Endothelial cell of umbilical vein (primary cell): ENCODE measurements around the gene NRF1. TPM values are rescaled to one million over a fixed set of nuclear protein-coding genes. Genes with fewer than 3 reads are reported as not detected.

Experiments
- BruUV-seq: library from RNA; stranded (reverse); fragments of 400-500 nt; replicated peaks from 2 replicates; lab custom pipeline; 2021; lab: Mats Ljungman, UMichigan
- CTCF ChIA-PET: fragments of 300-600, 350-600 bp; sonication (Branson Sonifier 250); formaldehyde crosslinking; loops from one replicate; lab custom pipeline; 2021; ENCODE audit warnings: antibody characterized with exemption, inconsistent platforms; lab: Charles Lee
- POLR2A ChIA-PET: fragments of 300-600, 350-600 bp; sonication (Branson Sonifier 250); formaldehyde crosslinking; loops from one replicate; lab custom pipeline; 2021; ENCODE audit warnings: antibody characterized with exemption, inconsistent platforms; lab: Charles Lee
- DNase-seq: peaks from one replicate; pipeline ENCODE4 v3.0.0-alpha.2; 2011; ENCODE audit warnings: low read depth, low spot score
- FAIRE-seq: peaks from 2 replicates; lab custom pipeline; 2011; peaks lifted over from hg19 to GRCh38; lab: Jason Lieb, UNC
- H2AFZ ChIP-seq: 2 replicates; pipeline ENCODE4 v1.6.0; 2012; ENCODE audit warnings: low read depth, low read length, control low read depth, inconsistent platforms
- H3K27ac ChIP-seq: 2 replicates; pipeline ENCODE4 v1.5.1; 2011; ENCODE audit warnings: low read depth, mild to moderate bottlenecking, control low read depth, low read length, moderate library complexity; ENCODE audit not compliant: insufficient read depth
- H3K27me3 ChIP-seq, 2 experiments: 2 replicates each; pipeline versions ENCODE4 v1.6.0 to v1.6.1; 2011; ENCODE audit warnings: low read length in 2 of 2, mixed read lengths in 1 of 2; ENCODE audit not compliant: control insufficient read depth in 2 of 2, insufficient read depth in 2 of 2
- H3K36me3 ChIP-seq, 2 experiments: 2 replicates in 1 of 2; 3 replicates in 1 of 2; pipeline ENCODE4 v1.5.1; 2011; ENCODE audit warnings: low read length in 2 of 2, mild to moderate bottlenecking in 1 of 2, moderate library complexity in 1 of 2; ENCODE audit not compliant: control insufficient read depth in 2 of 2, insufficient read depth in 2 of 2; ENCODE audit errors: extremely low read depth in 1 of 2
- H3K4me1 ChIP-seq: 3 replicates; pipeline ENCODE4 v1.5.1; 2011; ENCODE audit warnings: mild to moderate bottlenecking, low read length; ENCODE audit not compliant: control insufficient read depth, insufficient read depth; ENCODE audit errors: extremely low read depth
- H3K4me2 ChIP-seq: 2 replicates; pipeline ENCODE4 v1.6.1; 2011; ENCODE audit warnings: low read length, control low read depth, mixed read lengths; ENCODE audit not compliant: insufficient read depth
- H3K4me3 ChIP-seq, 3 experiments: fragments of 200-600 bp in 1 of 3; sonication (generic), shearing (Covaris generic) in 1 of 3; replicated peaks in 1 of 3; 2 replicates each; pipeline ENCODE4 v1.5.1; 2011 to 2016; ENCODE audit warnings: control low read depth in 3 of 3, low read length in 3 of 3, mild to moderate bottlenecking in 2 of 3, inconsistent platforms in 1 of 3, low read depth in 1 of 3, moderate library complexity in 1 of 3; ENCODE audit not compliant: insufficient read depth in 1 of 3
- H3K79me2 ChIP-seq: 2 replicates; pipeline ENCODE4 v1.6.0; 2012; ENCODE audit warnings: low read length, inconsistent platforms; ENCODE audit not compliant: control insufficient read depth, insufficient read depth
- H3K9ac ChIP-seq: replicated peaks from 2 replicates; pipeline ENCODE3; 2011; ENCODE audit warnings: low read length, control low read depth; ENCODE audit not compliant: insufficient read depth; ENCODE audit errors: extremely low read depth
- H3K9me1 ChIP-seq: replicated peaks from 3 replicates; pipeline ENCODE4 v1.6.0; 2011; ENCODE audit warnings: mild to moderate bottlenecking, low read length; ENCODE audit not compliant: control insufficient read depth, insufficient read depth; ENCODE audit errors: extremely low read depth
- H3K9me3 ChIP-seq: replicated peaks from 2 replicates; pipeline ENCODE4 v1.5.1; 2012; ENCODE audit warnings: low read length, inconsistent platforms; ENCODE audit not compliant: control insufficient read depth, insufficient read depth
- H4K20me1 ChIP-seq: replicated peaks from 2 replicates; pipeline ENCODE3; 2011; ENCODE audit warnings: mild to moderate bottlenecking, low read length; ENCODE audit not compliant: control insufficient read depth, insufficient read depth; ENCODE audit errors: extremely low read depth
- EZH2 ChIP-seq: IDR thresholded peaks from 2 replicates; pipeline ENCODE4 v1.6.1; 2012; ENCODE audit warnings: borderline replicate concordance, low read depth, mild to moderate bottlenecking, moderate library complexity, low read length, inconsistent platforms; ENCODE audit not compliant: severe bottlenecking
- FOS ChIP-seq: IDR thresholded peaks from 2 replicates; pipeline ENCODE4 v1.6.1; 2011; ENCODE audit warnings: mild to moderate bottlenecking, low read length, moderate library complexity, borderline replicate concordance; ENCODE audit not compliant: insufficient read depth
- GATA2 ChIP-seq: IDR thresholded peaks from 2 replicates; pipeline ENCODE4 v1.7.0; 2011; ENCODE audit warnings: low read depth, mild to moderate bottlenecking, moderate library complexity, mixed read lengths, low read length; ENCODE audit not compliant: insufficient read length, insufficient read depth
- JUN ChIP-seq: IDR thresholded peaks from 2 replicates; pipeline ENCODE4 v1.6.1; 2011; ENCODE audit warnings: borderline replicate concordance, low read depth; ENCODE audit not compliant: insufficient read length, insufficient read depth
- MYC ChIP-seq: IDR thresholded peaks from one replicate; pipeline ENCODE4 v1.6.1; 2011; ENCODE audit warnings: mild to moderate bottlenecking, low read depth, low read length
- POLR2A ChIP-seq: IDR thresholded peaks from 2 replicates; pipeline ENCODE4 v1.6.1; 2012; ENCODE audit warnings: low read depth, mild to moderate bottlenecking, control low read depth, low read length
- POLR2AphosphoS5 ChIP-seq: IDR thresholded peaks from 2 replicates; pipeline ENCODE4 v1.6.1; 2012; ENCODE audit warnings: low read depth, mild to moderate bottlenecking, control low read depth, low read length, moderate library complexity; ENCODE audit not compliant: insufficient read depth
- dilution Hi-C: fragments of 300-500 bp; cut with MboI; formaldehyde crosslinking; loops from one replicate; pipeline ENCODE4 v1.15.0; 2019; ENCODE audit warnings: low sequenced_read_pairs; ENCODE audit not compliant: extremely low pct_ligation_motif_present
- intact Hi-C: fragments of 100-400 bp; cut with micrococcal nuclease; formaldehyde crosslinking; loops from one replicate; pipeline ENCODE4 v1.10.0; 2022
- polyA plus RNA-seq, 4 experiments: library from polyadenylated mRNA; depleted of rRNA in 3 of 4; stranded (reverse) in 3 of 4; unstranded in 1 of 4; fragments of >200 nt; gene quantifications; 2 replicates each; pipeline versions ENCODE4 v1.2.1 to v1.2.3, GENCODE V29; 2011 to 2012; ENCODE audit warnings: missing spikeins in 1 of 4
- total RNA-seq: library from RNA; stranded (reverse); gene quantifications from 2 replicates; pipeline ENCODE4 v1.2.3, GENCODE V29; 2021
- TF ChIP-seq, protein P1 (sequence below), 2 donors: IDR thresholded peaks; 1 replicate in 1 of 2; 2 replicates in 1 of 2; pipeline ENCODE4 v1.5.1; 2011; ENCODE audit warnings: low read length in 2 of 2, mild to moderate bottlenecking in 2 of 2, moderate library complexity in 2 of 2, control low read depth in 1 of 2, inconsistent platforms in 1 of 2, low read depth in 1 of 2; ENCODE audit not compliant: insufficient read depth in 1 of 2; ENCODE audit errors: extremely low read depth in 1 of 2
- TF ChIP-seq, protein P2 (sequence below): IDR thresholded peaks from 2 replicates; pipeline ENCODE4 v1.6.1; 2011; ENCODE audit not compliant: insufficient read depth, insufficient read length

NRF1 gene
- total and polyA plus RNA-seq, 2 donors (not counting 3 experiments of a cell fraction or from before 2014, with no cell fraction given) = 14.6 to 20.3 TPM

DNA sequence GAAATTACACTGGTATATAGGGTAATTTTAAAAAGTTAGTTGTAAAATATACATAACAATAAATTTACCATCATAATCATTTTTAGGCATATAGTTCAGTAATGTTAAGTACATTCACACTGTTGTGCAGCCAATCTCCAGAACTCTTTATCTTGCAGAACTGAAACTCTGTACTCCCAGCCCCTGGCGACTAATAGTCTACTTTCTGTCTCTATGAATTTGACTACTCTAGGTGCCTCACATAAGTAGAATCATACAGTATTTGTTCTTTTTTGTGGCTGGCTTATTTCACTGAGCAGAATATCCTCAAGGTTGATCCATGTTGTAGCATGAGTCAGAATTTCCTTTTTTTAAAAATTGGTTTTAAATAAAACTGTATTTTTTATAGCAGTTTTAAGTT, 41.4 kb downstream of the NRF1 start:
- ChIA-PET CTCF (no interaction called here), POLR2A (no interaction called here)
- Histone ChIP-seq H3K27ac (no peak overlapping the region), H4K20me1 (no peaks in the 10 kb centered on the region), H3K9ac (no peak overlapping the region), H3K4me2 (no peak overlapping the region), H3K36me3 (peaks cover 2 to 5% of the 10 kb centered on the region in 2 experiments), H3K79me2 (peaks cover 11% of the 10 kb centered on the region), H3K9me3 (no peaks in the 10 kb centered on the region), H3K4me3 (no peak overlapping the region), H2AFZ (no peak overlapping the region), H3K9me1 (no peaks in the 10 kb centered on the region), H3K4me1 (no peaks in the 10 kb centered on the region), H3K27me3 (no peaks in the 10 kb centered on the region)
- TF ChIP-seq FOS = no peak
- TF ChIP-seq POLR2A = no peak
- TF ChIP-seq MYC = no peak
- TF ChIP-seq, protein P1, sequence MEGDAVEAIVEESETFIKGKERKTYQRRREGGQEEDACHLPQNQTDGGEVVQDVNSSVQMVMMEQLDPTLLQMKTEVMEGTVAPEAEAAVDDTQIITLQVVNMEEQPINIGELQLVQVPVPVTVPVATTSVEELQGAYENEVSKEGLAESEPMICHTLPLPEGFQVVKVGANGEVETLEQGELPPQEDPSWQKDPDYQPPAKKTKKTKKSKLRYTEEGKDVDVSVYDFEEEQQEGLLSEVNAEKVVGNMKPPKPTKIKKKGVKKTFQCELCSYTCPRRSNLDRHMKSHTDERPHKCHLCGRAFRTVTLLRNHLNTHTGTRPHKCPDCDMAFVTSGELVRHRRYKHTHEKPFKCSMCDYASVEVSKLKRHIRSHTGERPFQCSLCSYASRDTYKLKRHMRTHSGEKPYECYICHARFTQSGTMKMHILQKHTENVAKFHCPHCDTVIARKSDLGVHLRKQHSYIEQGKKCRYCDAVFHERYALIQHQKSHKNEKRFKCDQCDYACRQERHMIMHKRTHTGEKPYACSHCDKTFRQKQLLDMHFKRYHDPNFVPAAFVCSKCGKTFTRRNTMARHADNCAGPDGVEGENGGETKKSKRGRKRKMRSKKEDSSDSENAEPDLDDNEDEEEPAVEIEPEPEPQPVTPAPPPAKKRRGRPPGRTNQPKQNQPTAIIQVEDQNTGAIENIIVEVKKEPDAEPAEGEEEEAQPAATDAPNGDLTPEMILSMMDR (IDR thresholded peaks at IDR 0.05; ENCODE audit: extremely low read depth in 1 of 2, insufficient read depth in 1 of 2, low read depth in 1 of 2, low read length in 2 of 2) = no peak
- TF ChIP-seq, protein P2, sequence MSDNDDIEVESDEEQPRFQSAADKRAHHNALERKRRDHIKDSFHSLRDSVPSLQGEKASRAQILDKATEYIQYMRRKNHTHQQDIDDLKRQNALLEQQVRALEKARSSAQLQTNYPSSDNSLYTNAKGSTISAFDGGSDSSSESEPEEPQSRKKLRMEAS = no peak
- no peak for TF ChIP-seq POLR2AphosphoS5
- TF ChIP-seq GATA2 = no peak
- no peak for TF ChIP-seq JUN
- no peak for TF ChIP-seq EZH2
- DNase-seq (no peak), FAIRE-seq (no peak)
- BruUV-seq = no TSS peak
- dilution Hi-C loops = no loop called here
- intact Hi-C loops = no loop called here
